K562 (cell line): ENCODE data around the gene EIF2S1.

Experiments
- CTCF ChIP-seq, 3 experiments: IDR thresholded peaks in 2 of 3; conservative IDR thresholded peaks in 1 of 3; 2 replicates each; pipeline ENCODE4 v1.5.1; 2011 to 2012; ENCODE audit warnings: low read length in 3 of 3, mild to moderate bottlenecking in 3 of 3, control low read depth in 2 of 3, improper control_type of control experiment in 1 of 3, inconsistent platforms in 1 of 3, low read depth in 1 of 3, mixed read lengths in 1 of 3, moderate library complexity in 1 of 3; ENCODE audit not compliant: insufficient read depth in 2 of 3
- DPF2 ChIP-seq: fragments of 450-650 bp; IDR thresholded peaks from 2 replicates; pipeline ENCODE4 v1.6.1; 2016
- EZH2 ChIP-seq: IDR thresholded peaks from 2 replicates; pipeline ENCODE4 v1.6.1; 2012; ENCODE audit warnings: low read depth, mild to moderate bottlenecking, inconsistent platforms, low read length, borderline replicate concordance
- HNRNPLL ChIP-seq: fragments of 200-400 bp; formaldehyde crosslinking; IDR thresholded peaks from 2 replicates; pipeline ENCODE4 v1.6.1; 2017; ENCODE audit warnings: low read length, low read depth, mild to moderate bottlenecking; ENCODE audit not compliant: poor library complexity, severe bottlenecking
- JUND ChIP-seq, 2 experiments: IDR thresholded peaks; 2 replicates in 1 of 2; 3 replicates in 1 of 2; pipeline ENCODE4 v1.6.1; 2011; ENCODE audit warnings: borderline replicate concordance in 2 of 2, low read depth in 2 of 2, low read length in 2 of 2, improper control_type of control experiment in 1 of 2, missing biosample characterization in 1 of 2, missing genetic modification characterization in 1 of 2, missing genetic modification reagents in 1 of 2
- KLF13 ChIP-seq: fragments of 450-650 bp; IDR thresholded peaks from 2 replicates; pipeline ENCODE4 v1.6.1; 2016; ENCODE audit warnings: missing genetic modification characterization, low read depth, mild to moderate bottlenecking, missing compliant biosample characterization, moderate library complexity, borderline replicate concordance
- MEIS2 ChIP-seq: fragments of 450-650 bp; IDR thresholded peaks from 2 replicates; pipeline ENCODE4 v1.6.1; 2014; ENCODE audit warnings: mild to moderate bottlenecking; ENCODE audit not compliant: partially characterized antibody
- NFXL1 ChIP-seq: fragments of 450-650 bp; formaldehyde crosslinking; IDR thresholded peaks from 2 replicates; pipeline ENCODE4 v1.4.0; 2021; ENCODE audit warnings: mild to moderate bottlenecking
- STAT6 ChIP-seq: sonication (generic); formaldehyde crosslinking; IDR thresholded peaks from 2 replicates; pipeline ENCODE4 v1.8.1; 2023; ENCODE audit warnings: mild to moderate bottlenecking, missing genetic modification reagents
- TFAM ChIP-seq: fragments of 250-450 bp; sonication (Bioruptor Pico); conservative IDR thresholded peaks from 2 replicates; pipeline ENCODE4 v1.5.0; 2021; ENCODE audit warnings: mild to moderate bottlenecking, moderate library complexity
- ZHX1 ChIP-seq: fragments of 150-350 bp; conservative IDR thresholded peaks from 2 replicates; pipeline ENCODE4 v1.6.1; 2014; ENCODE audit warnings: low read length

- TF ChIP-seq ZHX1 (no peak), NFXL1 (CRISPR knock-in tag) (no peak), KLF13 (no peak), MEIS2 (no peak), CTCF (IDR thresholded peaks at IDR 0.05 in 2 of 3, conservative IDR thresholded peaks at IDR 0.05 in 1 of 3; ENCODE audit: insufficient read depth in 2 of 3, low read depth in 1 of 3, low read length in 3 of 3) (no peak), EZH2 (no peak), STAT6 (CRISPR knock-in tag) (no peak), JUND (IDR thresholded peaks at IDR 0.05; ENCODE audit: borderline replicate concordance, low read depth, low read length) (no peak), JUND (tag; IDR thresholded peaks at IDR 0.05; ENCODE audit: borderline replicate concordance, low read depth, low read length) (no peak), DPF2 (no peak), TFAM (no peak), HNRNPLL (no peak)
Observed at GRCh38 chr14:67411370-67411769, 51.2 kb downstream of the EIF2S1 start.
